Measurements from ENCODE around the gene POU2F2. TPM values are rescaled to one million over a fixed set of nuclear protein-coding genes. Genes with fewer than 3 reads are reported as not detected.

POU2F2 gene
- total RNA-seq, 1 donor from 2014 or later = 6.1 TPM

DNA sequence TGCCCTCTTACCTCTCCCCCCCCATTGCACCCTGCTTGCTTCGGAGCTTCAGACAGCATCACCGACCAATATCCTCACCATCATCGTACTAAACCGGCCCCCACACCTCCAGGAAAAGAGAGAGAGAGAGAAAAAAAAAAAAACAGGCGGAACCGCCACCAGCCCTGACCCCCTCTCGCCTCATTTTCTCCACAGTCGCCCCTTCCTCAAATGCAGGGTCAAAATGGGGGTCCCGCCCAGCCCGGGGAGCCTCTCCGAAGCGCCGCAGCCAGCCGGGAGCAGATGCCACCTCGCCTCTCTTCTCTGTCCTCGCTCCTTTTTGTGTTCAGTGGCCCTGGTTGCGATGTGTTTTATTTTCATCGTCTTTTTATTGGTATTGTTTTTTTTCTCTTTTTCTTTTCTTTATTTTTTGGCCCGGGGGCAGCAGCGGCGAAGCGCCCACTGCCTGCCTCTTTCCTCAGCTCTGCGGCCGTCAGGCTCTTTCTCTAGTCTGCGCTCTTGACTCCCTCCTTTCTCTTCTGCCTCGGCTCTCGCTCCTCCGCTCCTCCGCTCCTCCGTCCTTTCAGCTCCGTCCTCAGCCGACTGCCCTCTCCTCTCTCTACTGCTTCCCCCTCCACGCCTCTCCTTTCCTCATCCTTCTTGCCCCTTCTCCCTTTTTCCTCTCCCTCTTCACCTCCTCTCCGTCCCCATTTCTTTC is 43.9 kb upstream of the POU2F2 start:
- DNase-seq (no peak), ATAC-seq (peak in 1 of 2 donors; percentile 50)
- Histone ChIP-seq H3K9me3 (no peaks in the 10 kb centered on the region), H3K27ac (no peak overlapping the region), H3K36me3 (no peaks in the 10 kb centered on the region), H3K4me1 (peaks cover 14% of the 10 kb centered on the region), H3K27me3 (ENCODE audit: low read depth) (peaks cover 77% of the 10 kb centered on the region), H3K4me3 (peak overlapping the region; percentile 42)
- intact Hi-C loops (cut with DNase I) = no loop called here
- TF ChIP-seq, protein P1, sequence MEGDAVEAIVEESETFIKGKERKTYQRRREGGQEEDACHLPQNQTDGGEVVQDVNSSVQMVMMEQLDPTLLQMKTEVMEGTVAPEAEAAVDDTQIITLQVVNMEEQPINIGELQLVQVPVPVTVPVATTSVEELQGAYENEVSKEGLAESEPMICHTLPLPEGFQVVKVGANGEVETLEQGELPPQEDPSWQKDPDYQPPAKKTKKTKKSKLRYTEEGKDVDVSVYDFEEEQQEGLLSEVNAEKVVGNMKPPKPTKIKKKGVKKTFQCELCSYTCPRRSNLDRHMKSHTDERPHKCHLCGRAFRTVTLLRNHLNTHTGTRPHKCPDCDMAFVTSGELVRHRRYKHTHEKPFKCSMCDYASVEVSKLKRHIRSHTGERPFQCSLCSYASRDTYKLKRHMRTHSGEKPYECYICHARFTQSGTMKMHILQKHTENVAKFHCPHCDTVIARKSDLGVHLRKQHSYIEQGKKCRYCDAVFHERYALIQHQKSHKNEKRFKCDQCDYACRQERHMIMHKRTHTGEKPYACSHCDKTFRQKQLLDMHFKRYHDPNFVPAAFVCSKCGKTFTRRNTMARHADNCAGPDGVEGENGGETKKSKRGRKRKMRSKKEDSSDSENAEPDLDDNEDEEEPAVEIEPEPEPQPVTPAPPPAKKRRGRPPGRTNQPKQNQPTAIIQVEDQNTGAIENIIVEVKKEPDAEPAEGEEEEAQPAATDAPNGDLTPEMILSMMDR (IDR thresholded peaks at IDR 0.05) = no peak

DNA sequence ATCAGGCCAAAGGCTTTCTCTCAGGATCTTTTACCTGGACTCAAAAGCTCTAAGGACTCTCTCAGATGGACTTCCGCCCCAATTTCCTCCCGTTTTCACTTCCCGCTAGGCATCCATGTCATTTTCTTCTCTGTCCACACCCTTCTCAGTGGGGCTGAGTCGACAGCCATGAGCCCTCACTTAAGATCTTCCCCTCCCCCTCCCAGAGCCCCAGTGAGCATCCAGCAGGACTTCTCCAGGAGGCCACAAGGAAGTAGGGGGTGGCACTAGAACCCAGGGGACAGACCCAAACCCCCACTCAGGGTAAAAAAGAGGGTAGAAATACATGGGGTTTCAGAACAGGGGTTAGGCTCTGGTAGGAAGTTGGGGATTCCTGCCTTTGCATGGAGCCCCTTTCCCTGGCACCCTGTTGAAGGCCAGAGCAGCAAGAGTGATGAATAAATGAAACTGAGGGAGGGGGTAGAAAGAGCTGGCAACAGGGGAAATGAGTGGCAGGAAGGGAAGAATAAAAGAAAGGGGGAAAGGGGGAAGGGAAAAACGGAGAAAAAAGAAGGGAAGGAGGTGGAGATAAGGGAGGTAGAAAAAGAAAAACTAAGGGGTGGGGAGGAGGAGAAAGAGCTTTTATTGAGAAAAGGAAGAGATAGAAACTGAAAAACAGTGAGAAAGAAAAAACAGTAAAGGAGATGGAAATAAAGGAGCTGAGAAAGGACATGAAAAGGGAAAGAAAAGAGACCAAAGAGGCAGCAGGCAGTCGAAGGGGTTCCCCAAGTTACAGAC is 42.9 kb upstream of the POU2F2 start:
- H3K27me3 ChIP-seq (ENCODE audit: low read depth) = peaks cover 67% of the 10 kb centered on the region

DNA sequence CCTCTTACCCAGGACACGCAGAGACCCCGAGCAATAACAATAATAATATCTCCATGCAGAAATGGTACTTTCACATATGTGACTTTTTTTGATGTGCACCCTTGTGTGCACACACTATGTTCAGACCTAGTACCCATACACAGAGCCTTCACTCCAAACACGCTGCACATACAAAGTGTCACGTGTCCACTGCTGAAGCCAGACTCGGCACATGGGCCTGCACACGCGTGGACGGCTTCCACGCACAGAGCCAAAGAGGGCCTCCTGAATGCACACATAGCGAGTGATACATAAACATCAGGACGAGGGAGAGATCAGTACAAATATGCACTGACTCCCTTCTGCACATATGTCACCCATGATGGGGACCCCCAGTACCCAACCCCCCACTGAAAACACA is 41.9 kb upstream of the POU2F2 start:
- H3K4me1 ChIP-seq = peaks cover 14% of the 10 kb centered on the region
- intact Hi-C loops (cut with DNase I) = no loop called here
- ATAC-seq (no peak), DNase-seq (no peak)
- no peaks in the 10 kb centered on the region for H3K9me3 ChIP-seq
- H3K27ac ChIP-seq = no peak overlapping the region
- TF ChIP-seq, protein P1 (IDR thresholded peaks at IDR 0.05) = no peak
- no peak overlapping the region for H3K4me3 ChIP-seq
- no peaks in the 10 kb centered on the region for H3K36me3 ChIP-seq
- peaks cover 58% of the 10 kb centered on the region for H3K27me3 ChIP-seq (ENCODE audit: low read depth)

More for the DNA sequence above, 42.9 kb upstream of the POU2F2 start:
- DNase-seq = no peak
- intact Hi-C loops (cut with DNase I) = no loop called here
- TF ChIP-seq, protein P1 (IDR thresholded peaks at IDR 0.05) = no peak
- no peak overlapping the region for H3K4me3 ChIP-seq
- ATAC-seq = no peak
- H3K4me1 ChIP-seq = peaks cover 14% of the 10 kb centered on the region
- no peak overlapping the region for H3K27ac ChIP-seq
- no peaks in the 10 kb centered on the region for H3K9me3 ChIP-seq
- no peaks in the 10 kb centered on the region for H3K36me3 ChIP-seq

DNA sequence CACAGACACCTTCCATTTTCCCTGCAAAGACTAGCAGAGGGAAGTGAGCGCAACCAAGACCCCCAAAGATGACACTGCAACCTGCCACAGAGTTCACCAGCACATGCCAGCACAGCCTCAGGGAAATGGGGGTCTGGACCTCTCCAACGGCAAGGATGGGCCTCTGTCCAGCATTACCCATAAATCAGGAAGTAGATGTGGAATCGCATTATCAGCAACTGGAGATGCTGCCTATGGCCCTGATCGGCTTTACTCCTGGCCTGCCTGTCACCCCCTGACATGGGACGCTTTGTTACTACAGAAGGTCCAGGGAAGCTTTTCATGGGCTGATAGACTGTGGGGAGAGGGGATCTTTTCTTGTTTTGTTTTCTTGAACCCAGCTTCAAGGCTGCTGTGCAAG is 41.4 kb upstream of the POU2F2 start:
- Histone ChIP-seq H3K4me1 (peaks cover 14% of the 10 kb centered on the region), H3K36me3 (no peaks in the 10 kb centered on the region), H3K27me3 (ENCODE audit: low read depth) (peaks cover 54% of the 10 kb centered on the region), H3K27ac (no peak overlapping the region), H3K4me3 (no peak overlapping the region), H3K9me3 (no peaks in the 10 kb centered on the region)
- ATAC-seq (no peak), DNase-seq (no peak)
- intact Hi-C loops (cut with DNase I) = no loop called here
- TF ChIP-seq, protein P1 (IDR thresholded peaks at IDR 0.05) = no peak

DNA sequence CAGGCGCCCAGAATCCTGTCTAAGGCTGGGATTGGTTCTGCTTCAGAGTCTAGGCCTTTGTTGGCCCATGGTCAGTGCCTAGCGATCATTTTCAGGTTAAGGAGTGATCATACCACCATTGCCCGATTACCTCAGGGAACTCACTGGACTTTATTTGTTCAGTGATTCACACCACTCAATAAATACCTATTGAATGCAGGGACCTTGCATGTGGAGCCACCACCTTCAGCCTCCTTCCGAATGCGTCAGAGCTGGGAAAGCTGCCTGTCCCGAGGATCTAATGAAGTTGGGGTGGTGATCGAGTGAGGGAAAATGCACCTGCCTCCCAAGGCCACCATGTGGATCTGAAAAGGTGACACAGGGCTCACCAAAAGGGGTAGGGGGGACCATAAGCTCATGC is 40.0 kb upstream of the POU2F2 start:
- no peak for ATAC-seq
- TF ChIP-seq, protein P1 (IDR thresholded peaks at IDR 0.05) = no peak
- Histone ChIP-seq H3K27ac (no peak overlapping the region), H3K4me1 (peaks cover 13% of the 10 kb centered on the region), H3K36me3 (no peaks in the 10 kb centered on the region), H3K4me3 (no peak overlapping the region), H3K9me3 (no peaks in the 10 kb centered on the region), H3K27me3 (ENCODE audit: low read depth) (peaks cover 39% of the 10 kb centered on the region)
- no peak for DNase-seq
- intact Hi-C loops (cut with DNase I) = no loop called here
